HCT116 (cell line): ENCODE results near the gene TNXB. TPM values are rescaled to one million over a fixed set of nuclear protein-coding genes. Genes with fewer than 3 reads are reported as not detected.

Experiments used
- ATAC-seq: fragments of 200-7000 bp; cut with Tn5 transposase; 2 replicates; pipeline ENCODE4 v1.9.1; 2020; ENCODE audit warnings: mild to moderate bottlenecking, moderate library complexity
- BruUV-seq: library from RNA; stranded (reverse); fragments of 400-500 nt; replicated peaks from 2 replicates; lab custom pipeline; 2021; lab: Mats Ljungman, UMichigan
- CTCF ChIA-PET: fragments of 300-600 bp; sonication (Branson Sonifier 250); formaldehyde crosslinking; loops from one replicate; lab custom pipeline; 2021; ENCODE audit warnings: antibody characterized with exemption; lab: Charles Lee
- POLR2A ChIA-PET: fragments of 300-600, 350-600 bp; sonication (Branson Sonifier 250); formaldehyde crosslinking; loops from one replicate; lab custom pipeline; 2021; ENCODE audit warnings: antibody characterized with exemption; lab: Charles Lee
- RAD21 ChIA-PET, 2 experiments: fragments of 300-600 bp; sonication (Branson Sonifier 250); formaldehyde crosslinking; loops; one replicate each; lab custom pipeline; 2023; ENCODE audit warnings: low total read pairs in 2 of 2; ENCODE audit not compliant: uncharacterized antibody in 2 of 2, unreplicated experiment in 2 of 2, low non-redundant PET in 1 of 2; lab: Charles Lee
- DNase-seq: peaks from one replicate; pipeline ENCODE4 v3.0.0-alpha.2; 2010; ENCODE audit warnings: low read depth, low spot score
- H2AFZ ChIP-seq: fragments of 200-600 bp; shearing (Covaris generic), sonication (generic); 2 replicates; pipeline ENCODE4 v1.6.1; 2017; ENCODE audit warnings: low read depth, mixed run types, mixed read lengths, antibody characterized with exemption, low read length; ENCODE audit not compliant: poor library complexity, severe bottlenecking
- H3K27ac ChIP-seq: 2 replicates; pipeline ENCODE4 v1.5.1; 2012; ENCODE audit warnings: low read depth, low read length
- H3K27me3 ChIP-seq: fragments of 200-600 bp; sonication (generic); 2 replicates; pipeline ENCODE4 v1.6.1; 2016; ENCODE audit warnings: mixed run types, low read length, mixed read lengths; ENCODE audit not compliant: insufficient read depth
- H3K36me3 ChIP-seq, 2 experiments: fragments of 200-500 bp in 1 of 2; fragments of 200-600 bp in 1 of 2; sonication (Bioruptor generic) in 1 of 2; sonication (generic) in 1 of 2; 2 replicates each; pipeline versions ENCODE4 v1.5.1 to v1.6.1; 2014 to 2016; ENCODE audit warnings: low read length in 2 of 2, inconsistent platforms in 1 of 2, mixed read lengths in 1 of 2, mixed run types in 1 of 2; ENCODE audit not compliant: insufficient read depth in 2 of 2, control insufficient read depth in 1 of 2
- H3K4me1 ChIP-seq, 2 experiments: fragments of 200-600 bp in 1 of 2; sonication (generic) in 1 of 2; 2 replicates each; pipeline versions ENCODE4 v1.5.1 to v1.6.1; 2012 to 2017; ENCODE audit warnings: low read length in 2 of 2, inconsistent platforms in 1 of 2, mild to moderate bottlenecking in 1 of 2, mixed read lengths in 1 of 2, mixed run types in 1 of 2, moderate library complexity in 1 of 2; ENCODE audit not compliant: insufficient read depth in 2 of 2, control insufficient read depth in 1 of 2
- H3K4me2 ChIP-seq: fragments of 200-600 bp; sonication (generic); 2 replicates; pipeline ENCODE4 v1.6.1; 2017; ENCODE audit warnings: mixed run types, low read length, mixed read lengths
- H3K4me3 ChIP-seq, 2 experiments: fragments of 200-600 bp in 1 of 2; sonication (generic) in 1 of 2; replicated peaks in 1 of 2; 2 replicates each; pipeline ENCODE4 v1.5.1; 2011 to 2016; ENCODE audit warnings: low read length in 2 of 2, control low read depth in 1 of 2, low read depth in 1 of 2, mild to moderate bottlenecking in 1 of 2, mixed read lengths in 1 of 2, mixed run types in 1 of 2
- H3K79me2 ChIP-seq: fragments of 200-600 bp; sonication (generic); 2 replicates; pipeline ENCODE4 v1.6.1; 2017; ENCODE audit warnings: mild to moderate bottlenecking, mixed run types, low read length, moderate library complexity, mixed read lengths; ENCODE audit not compliant: insufficient read depth
- H3K9ac ChIP-seq: fragments of 200-600 bp; sonication (generic); 2 replicates; pipeline ENCODE4 v1.6.1; 2016; ENCODE audit warnings: low read length, mixed read lengths
- H3K9me2 ChIP-seq: fragments of 200-600 bp; sonication (generic), shearing (Covaris generic); 2 replicates; pipeline ENCODE4 v1.6.1; 2017; ENCODE audit warnings: mixed run types, mild to moderate bottlenecking, moderate library complexity; ENCODE audit not compliant: insufficient read depth
- H3K9me3 ChIP-seq, 2 experiments: fragments of 200-500 bp in 1 of 2; fragments of 200-600 bp in 1 of 2; sonication (Bioruptor generic) in 1 of 2; sonication (generic) in 1 of 2; 2 replicates each; pipeline ENCODE4 v1.6.1; 2014 to 2017; ENCODE audit warnings: low read length in 2 of 2, mixed read lengths in 2 of 2, inconsistent platforms in 1 of 2, low read depth in 1 of 2, mild to moderate bottlenecking in 1 of 2, mixed run types in 1 of 2, moderate library complexity in 1 of 2; ENCODE audit not compliant: control insufficient read depth in 1 of 2, insufficient read depth in 1 of 2
- H4K20me1 ChIP-seq: fragments of 200-600 bp; sonication (generic), shearing (Covaris generic); 2 replicates; pipeline ENCODE4 v1.6.1; 2017; ENCODE audit warnings: mixed run types, mild to moderate bottlenecking, moderate library complexity; ENCODE audit not compliant: insufficient read depth
- CEBPB ChIP-seq: IDR thresholded peaks from 2 replicates; pipeline ENCODE4 v1.6.1; 2012; ENCODE audit warnings: low read depth
- EGR1 ChIP-seq: IDR thresholded peaks from 2 replicates; pipeline ENCODE4 v1.6.1; 2012; ENCODE audit warnings: low read depth
- ELF1 ChIP-seq: IDR thresholded peaks from 2 replicates; pipeline ENCODE4 v1.6.1; 2012; ENCODE audit warnings: low read depth, borderline replicate concordance
- EZH2 ChIP-seq: fragments of 200-600 bp; sonication (generic); IDR thresholded peaks from 2 replicates; pipeline ENCODE4 v1.6.1; 2017; ENCODE audit warnings: antibody characterized with exemption, mixed run types
- EZH2phosphoT487 ChIP-seq: fragments of 200-600 bp; IDR thresholded peaks from 2 replicates; pipeline ENCODE4 v1.6.1; 2018; ENCODE audit warnings: antibody characterized with exemption, borderline replicate concordance
- JUND ChIP-seq: IDR thresholded peaks from 2 replicates; pipeline ENCODE4 v1.6.1; 2012
- MAX ChIP-seq: IDR thresholded peaks from 2 replicates; pipeline ENCODE4 v1.6.1; 2012
- POLR2A ChIP-seq: IDR thresholded peaks from 2 replicates; pipeline ENCODE4 v1.7.0; 2011; ENCODE audit warnings: borderline replicate concordance; ENCODE audit not compliant: insufficient read depth, insufficient read length; ENCODE audit errors: extremely low read depth
- POLR2AphosphoS5 ChIP-seq: IDR thresholded peaks from 2 replicates; pipeline ENCODE4 v1.6.1; 2011; ENCODE audit warnings: mild to moderate bottlenecking, low read depth, low read length, moderate library complexity
- SIN3A ChIP-seq: IDR thresholded peaks from 2 replicates; pipeline ENCODE4 v1.6.1; 2012; ENCODE audit warnings: low read depth
- SRF ChIP-seq: IDR thresholded peaks from 2 replicates; pipeline ENCODE4 v1.6.1; 2012; ENCODE audit warnings: low read depth
- TCF7L2 ChIP-seq: IDR thresholded peaks from 2 replicates; pipeline ENCODE4 v1.7.0; 2011; ENCODE audit warnings: borderline replicate concordance, inconsistent platforms; ENCODE audit not compliant: insufficient read depth, insufficient read length; ENCODE audit errors: extremely low read depth
- YY1 ChIP-seq: IDR thresholded peaks from 2 replicates; pipeline ENCODE4 v1.6.1; 2011; ENCODE audit warnings: low read length, low read depth, moderate library complexity, mild to moderate bottlenecking; ENCODE audit not compliant: insufficient replicate concordance; ENCODE audit errors: extremely low read depth
- ZFX ChIP-seq: fragments of 450-650 bp; IDR thresholded peaks from 2 replicates; pipeline ENCODE4 v1.6.1; 2017
- intact Hi-C: fragments of 100-400 bp; cut with micrococcal nuclease; formaldehyde crosslinking; loops from 2 replicates; pipeline ENCODE4 v1.10.0; 2022
- total RNA-seq: library from RNA; stranded (reverse); gene quantifications from one replicate; pipeline ENCODE4 v1.2.1, GENCODE V29; 2021; ENCODE audit not compliant: unreplicated experiment
- TF ChIP-seq, protein P1 (sequence below), 3 experiments: fragments of 200-600 bp in 1 of 3; sonication (generic) in 1 of 3; IDR thresholded peaks in 2 of 3; conservative IDR thresholded peaks in 1 of 3; 2 replicates each; pipeline ENCODE4 v1.5.1; 2012 to 2017; ENCODE audit warnings: low read depth in 2 of 3, low read length in 2 of 3, antibody characterized with exemption in 1 of 3, borderline replicate concordance in 1 of 3, control low read depth in 1 of 3, mild to moderate bottlenecking in 1 of 3, mixed read lengths in 1 of 3, mixed run types in 1 of 3, moderate library complexity in 1 of 3; ENCODE audit not compliant: insufficient read depth in 1 of 3
- TF ChIP-seq, protein P2 (sequence below): IDR thresholded peaks from 2 replicates; pipeline ENCODE4 v1.6.1; 2011; ENCODE audit warnings: mild to moderate bottlenecking, low read length, moderate library complexity; ENCODE audit not compliant: insufficient replicate concordance; ENCODE audit errors: extremely low read depth
- TF ChIP-seq, protein P3 (sequence below): IDR thresholded peaks from 2 replicates; pipeline ENCODE4 v1.6.1; 2012; ENCODE audit warnings: low read depth

The TNXB gene
- total RNA-seq, 1 experiment from 2014 or later = 8.5 TPM

- H2AFZ ChIP-seq = no peak overlapping the region
- H3K9me2 ChIP-seq = no peaks in the 10 kb centered on the region
- ChIA-PET RAD21 (no interaction called here), CTCF (no interaction called here), POLR2A (no interaction called here)
- DNase-seq (no peak), ATAC-seq (no peak)
- TF ChIP-seq SIN3A (no peak), EGR1 (no peak), JUND (no peak), POLR2A (no peak), TCF7L2 (no peak), SRF (no peak), YY1 (no peak), EZH2phosphoT487 (no peak), POLR2AphosphoS5 (no peak), ELF1 (no peak), MAX (no peak), ZFX (no peak), CEBPB (no peak), EZH2 (no peak)
- TF ChIP-seq, protein P1, sequence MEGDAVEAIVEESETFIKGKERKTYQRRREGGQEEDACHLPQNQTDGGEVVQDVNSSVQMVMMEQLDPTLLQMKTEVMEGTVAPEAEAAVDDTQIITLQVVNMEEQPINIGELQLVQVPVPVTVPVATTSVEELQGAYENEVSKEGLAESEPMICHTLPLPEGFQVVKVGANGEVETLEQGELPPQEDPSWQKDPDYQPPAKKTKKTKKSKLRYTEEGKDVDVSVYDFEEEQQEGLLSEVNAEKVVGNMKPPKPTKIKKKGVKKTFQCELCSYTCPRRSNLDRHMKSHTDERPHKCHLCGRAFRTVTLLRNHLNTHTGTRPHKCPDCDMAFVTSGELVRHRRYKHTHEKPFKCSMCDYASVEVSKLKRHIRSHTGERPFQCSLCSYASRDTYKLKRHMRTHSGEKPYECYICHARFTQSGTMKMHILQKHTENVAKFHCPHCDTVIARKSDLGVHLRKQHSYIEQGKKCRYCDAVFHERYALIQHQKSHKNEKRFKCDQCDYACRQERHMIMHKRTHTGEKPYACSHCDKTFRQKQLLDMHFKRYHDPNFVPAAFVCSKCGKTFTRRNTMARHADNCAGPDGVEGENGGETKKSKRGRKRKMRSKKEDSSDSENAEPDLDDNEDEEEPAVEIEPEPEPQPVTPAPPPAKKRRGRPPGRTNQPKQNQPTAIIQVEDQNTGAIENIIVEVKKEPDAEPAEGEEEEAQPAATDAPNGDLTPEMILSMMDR (IDR thresholded peaks at IDR 0.05 in 2 of 3, conservative IDR thresholded peaks at IDR 0.05 in 1 of 3; ENCODE audit: borderline replicate concordance in 1 of 3, insufficient read depth in 1 of 3, low read depth in 2 of 3, low read length in 2 of 3) = no peak
- TF ChIP-seq, protein P2, sequence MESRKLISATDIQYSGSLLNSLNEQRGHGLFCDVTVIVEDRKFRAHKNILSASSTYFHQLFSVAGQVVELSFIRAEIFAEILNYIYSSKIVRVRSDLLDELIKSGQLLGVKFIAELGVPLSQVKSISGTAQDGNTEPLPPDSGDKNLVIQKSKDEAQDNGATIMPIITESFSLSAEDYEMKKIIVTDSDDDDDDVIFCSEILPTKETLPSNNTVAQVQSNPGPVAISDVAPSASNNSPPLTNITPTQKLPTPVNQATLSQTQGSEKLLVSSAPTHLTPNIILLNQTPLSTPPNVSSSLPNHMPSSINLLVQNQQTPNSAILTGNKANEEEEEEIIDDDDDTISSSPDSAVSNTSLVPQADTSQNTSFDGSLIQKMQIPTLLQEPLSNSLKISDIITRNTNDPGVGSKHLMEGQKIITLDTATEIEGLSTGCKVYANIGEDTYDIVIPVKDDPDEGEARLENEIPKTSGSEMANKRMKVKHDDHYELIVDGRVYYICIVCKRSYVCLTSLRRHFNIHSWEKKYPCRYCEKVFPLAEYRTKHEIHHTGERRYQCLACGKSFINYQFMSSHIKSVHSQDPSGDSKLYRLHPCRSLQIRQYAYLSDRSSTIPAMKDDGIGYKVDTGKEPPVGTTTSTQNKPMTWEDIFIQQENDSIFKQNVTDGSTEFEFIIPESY = no peak
- TF ChIP-seq, protein P3, sequence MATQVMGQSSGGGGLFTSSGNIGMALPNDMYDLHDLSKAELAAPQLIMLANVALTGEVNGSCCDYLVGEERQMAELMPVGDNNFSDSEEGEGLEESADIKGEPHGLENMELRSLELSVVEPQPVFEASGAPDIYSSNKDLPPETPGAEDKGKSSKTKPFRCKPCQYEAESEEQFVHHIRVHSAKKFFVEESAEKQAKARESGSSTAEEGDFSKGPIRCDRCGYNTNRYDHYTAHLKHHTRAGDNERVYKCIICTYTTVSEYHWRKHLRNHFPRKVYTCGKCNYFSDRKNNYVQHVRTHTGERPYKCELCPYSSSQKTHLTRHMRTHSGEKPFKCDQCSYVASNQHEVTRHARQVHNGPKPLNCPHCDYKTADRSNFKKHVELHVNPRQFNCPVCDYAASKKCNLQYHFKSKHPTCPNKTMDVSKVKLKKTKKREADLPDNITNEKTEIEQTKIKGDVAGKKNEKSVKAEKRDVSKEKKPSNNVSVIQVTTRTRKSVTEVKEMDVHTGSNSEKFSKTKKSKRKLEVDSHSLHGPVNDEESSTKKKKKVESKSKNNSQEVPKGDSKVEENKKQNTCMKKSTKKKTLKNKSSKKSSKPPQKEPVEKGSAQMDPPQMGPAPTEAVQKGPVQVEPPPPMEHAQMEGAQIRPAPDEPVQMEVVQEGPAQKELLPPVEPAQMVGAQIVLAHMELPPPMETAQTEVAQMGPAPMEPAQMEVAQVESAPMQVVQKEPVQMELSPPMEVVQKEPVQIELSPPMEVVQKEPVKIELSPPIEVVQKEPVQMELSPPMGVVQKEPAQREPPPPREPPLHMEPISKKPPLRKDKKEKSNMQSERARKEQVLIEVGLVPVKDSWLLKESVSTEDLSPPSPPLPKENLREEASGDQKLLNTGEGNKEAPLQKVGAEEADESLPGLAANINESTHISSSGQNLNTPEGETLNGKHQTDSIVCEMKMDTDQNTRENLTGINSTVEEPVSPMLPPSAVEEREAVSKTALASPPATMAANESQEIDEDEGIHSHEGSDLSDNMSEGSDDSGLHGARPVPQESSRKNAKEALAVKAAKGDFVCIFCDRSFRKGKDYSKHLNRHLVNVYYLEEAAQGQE = no peak
- intact Hi-C loops = no loop called here
- BruUV-seq = no TSS peak
- no peak overlapping the region for H3K27ac ChIP-seq
- H3K27me3 ChIP-seq = no peaks in the 10 kb centered on the region
- no peak overlapping the region for H3K4me3 ChIP-seq
- H3K79me2 ChIP-seq = no peaks in the 10 kb centered on the region
- H3K9me3 ChIP-seq = no peaks in the 10 kb centered on the region
- no peak overlapping the region for H3K4me2 ChIP-seq
- no peaks in the 10 kb centered on the region for H4K20me1 ChIP-seq
- peaks cover 15 to 38% of the 10 kb centered on the region in 2 experiments for H3K4me1 ChIP-seq
- no peak overlapping the region for H3K9ac ChIP-seq
- H3K36me3 ChIP-seq = no peaks in the 10 kb centered on the region
These were observed 24.4 kb downstream of the TNXB start for GRCh38 chr6:32084780-32085179.
